NCI-H526 treated with DMSO at 0.1 percent for 48 hours (cell line): ENCODE measurements around the gene FSD2.
"Not testable (repeated sequence)": the region's sequence is repeated elsewhere in the genome, so short reads cannot be mapped to it uniquely, and the experiment has no call there.

ENCODE experiments used
- DNase-seq: peaks from one replicate; lab custom pipeline; 2025; lab: John Stamatoyannopoulos, UW

The FSD2 gene

GRCh38 chr15:82830427-82831173 is 24.7 kb upstream of the FSD2 start:
- no peak for DNase-seq

GRCh38 chr15:82829234-82829633 is 23.4 kb upstream of the FSD2 start:
- DNase-seq: no peak

- DNase-seq: no peak
These were observed 22.2 kb upstream of the FSD2 start for GRCh38 chr15:82828075-82828474.

- no peak for DNase-seq
These were observed 17.2 kb upstream of the FSD2 start for GRCh38 chr15:82823049-82823448.

GRCh38 chr15:82821851-82822250 is 16.0 kb upstream of the FSD2 start:
- DNase-seq: not testable (repeated sequence)

GRCh38 chr15:82821396-82821795 is 15.5 kb upstream of the FSD2 start:
- not testable (repeated sequence) for DNase-seq

- DNase-seq: no peak
These were observed 14.3 kb upstream of the FSD2 start for GRCh38 chr15:82820128-82820527.

GRCh38 chr15:82812994-82813393 is 7.1 kb upstream of the FSD2 start:
- no peak for DNase-seq

GRCh38 chr15:82810890-82811426 is 5.1 kb upstream of the FSD2 start:
- DNase-seq: peak; percentile 35

- DNase-seq: no peak
These were observed 4.4 kb upstream of the FSD2 start for GRCh38 chr15:82810061-82810889.

GRCh38 chr15:82809308-82810060 is 3.6 kb upstream of the FSD2 start, which contains the start of gene WHAMM:
Gene WHAMM, plus strand, starts transcription at chr15:82809628. Its CDS starts 99 bp downstream, at chr15:82809727.
- peak; percentile 95 for DNase-seq

GRCh38 chr15:82808634-82809041 is 2.8 kb upstream of the FSD2 start:
- no peak for DNase-seq

GRCh38 chr15:82807920-82808633 is 2.2 kb upstream of the FSD2 start:
- no peak for DNase-seq

GRCh38 chr15:82804575-82804949 is 1.3 kb downstream of the FSD2 start:
- DNase-seq: no peak

- no peak for DNase-seq
These were observed 1.9 kb downstream of the FSD2 start for GRCh38 chr15:82803793-82804574.

- DNase-seq: no peak
These were observed 3.4 kb downstream of the FSD2 start for GRCh38 chr15:82802497-82802896.

- no peak for DNase-seq
These were observed 6.6 kb downstream of the FSD2 start for GRCh38 chr15:82799183-82799841.

GRCh38 chr15:82798531-82799166 is 7.2 kb downstream of the FSD2 start:
- DNase-seq: no peak

- DNase-seq: no peak
These were observed 7.8 kb downstream of the FSD2 start for GRCh38 chr15:82798104-82798503.

GRCh38 chr15:82793737-82794136 is 12.1 kb downstream of the FSD2 start:
- no peak for DNase-seq
